ENCODE measurements around the gene SLC6A6. TPM values are rescaled to one million over a fixed set of nuclear protein-coding genes. Genes with fewer than 3 reads are reported as not detected.
A peak's percentile ranks its signal among the peaks of the same experiment; 100 is the strongest.

The SLC6A6 gene
- total and polyA plus RNA-seq, 8 donors = 14.0 to 134 (median 20.8) TPM

DNA sequence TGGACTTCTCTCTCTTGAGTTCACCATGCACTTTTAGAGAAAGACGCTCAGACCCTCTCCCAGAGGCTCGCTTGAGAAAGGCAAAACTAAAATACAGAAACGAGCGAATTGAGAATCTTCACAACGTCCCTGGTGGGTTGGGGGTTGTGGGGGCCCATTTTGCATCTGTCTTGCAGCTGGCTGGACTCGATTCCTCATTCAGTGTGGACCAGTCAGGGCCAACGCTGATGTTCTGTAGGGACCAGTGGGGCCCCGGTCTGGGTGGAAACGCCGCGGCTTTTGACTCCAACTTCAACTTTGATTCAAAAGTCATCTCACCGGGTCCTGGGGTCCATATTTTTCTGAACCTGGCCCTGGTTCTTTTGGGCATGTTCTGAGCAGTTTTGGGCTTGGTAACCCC, 68.1 kb downstream of the SLC6A6 start:
- Histone ChIP-seq H3K4me1 (peaks cover 16 to 21% of the 10 kb centered on the region in 2 donors), H3K27ac (no peak overlapping the region), H3K36me3 (peaks cover 0 to 99% of the 10 kb centered on the region in 2 donors), H3K4me3 (no peak overlapping the region), H3K9me3 (no peaks in the 10 kb centered on the region), H3K27me3 (no peaks in the 10 kb centered on the region)
- ATAC-seq (no peak), DNase-seq (no peak)
- intact Hi-C loops (cut with DNase I) = loop anchor here in 1 of 2 donors (5.0 kb wide), 1 partner anchor 268 kb away; no protein-coding TSS in a partner anchor
- TF ChIP-seq, protein P1, sequence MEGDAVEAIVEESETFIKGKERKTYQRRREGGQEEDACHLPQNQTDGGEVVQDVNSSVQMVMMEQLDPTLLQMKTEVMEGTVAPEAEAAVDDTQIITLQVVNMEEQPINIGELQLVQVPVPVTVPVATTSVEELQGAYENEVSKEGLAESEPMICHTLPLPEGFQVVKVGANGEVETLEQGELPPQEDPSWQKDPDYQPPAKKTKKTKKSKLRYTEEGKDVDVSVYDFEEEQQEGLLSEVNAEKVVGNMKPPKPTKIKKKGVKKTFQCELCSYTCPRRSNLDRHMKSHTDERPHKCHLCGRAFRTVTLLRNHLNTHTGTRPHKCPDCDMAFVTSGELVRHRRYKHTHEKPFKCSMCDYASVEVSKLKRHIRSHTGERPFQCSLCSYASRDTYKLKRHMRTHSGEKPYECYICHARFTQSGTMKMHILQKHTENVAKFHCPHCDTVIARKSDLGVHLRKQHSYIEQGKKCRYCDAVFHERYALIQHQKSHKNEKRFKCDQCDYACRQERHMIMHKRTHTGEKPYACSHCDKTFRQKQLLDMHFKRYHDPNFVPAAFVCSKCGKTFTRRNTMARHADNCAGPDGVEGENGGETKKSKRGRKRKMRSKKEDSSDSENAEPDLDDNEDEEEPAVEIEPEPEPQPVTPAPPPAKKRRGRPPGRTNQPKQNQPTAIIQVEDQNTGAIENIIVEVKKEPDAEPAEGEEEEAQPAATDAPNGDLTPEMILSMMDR (IDR thresholded peaks at IDR 0.05) = no peak

DNA sequence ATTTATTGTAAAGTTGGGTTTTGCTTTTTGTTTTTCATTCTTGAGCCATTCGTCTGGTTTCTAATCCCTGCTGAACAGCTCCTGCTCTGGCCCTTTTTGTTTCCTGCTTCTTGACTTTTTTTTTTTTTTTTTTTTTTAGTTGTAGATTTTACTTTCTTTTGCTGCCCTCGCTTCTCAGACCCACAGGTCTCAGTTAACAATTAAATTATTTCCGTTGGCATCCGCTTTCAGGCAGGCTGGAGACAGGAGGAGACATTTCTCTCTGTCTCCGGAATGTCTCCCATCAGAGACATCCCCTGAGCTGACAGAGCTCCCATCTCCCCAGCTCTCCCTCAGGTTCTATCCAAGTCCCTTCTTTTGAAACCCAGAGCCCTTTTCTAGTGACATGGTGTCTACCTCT, 68.6 kb downstream of the SLC6A6 start:
- Histone ChIP-seq H3K9me3 (no peaks in the 10 kb centered on the region), H3K4me3 (no peak overlapping the region), H3K27me3 (no peaks in the 10 kb centered on the region), H3K27ac (no peak overlapping the region), H3K4me1 (peaks cover 16 to 21% of the 10 kb centered on the region in 2 donors), H3K36me3 (peaks cover 0 to 99% of the 10 kb centered on the region in 2 donors)
- ATAC-seq = no peak
- intact Hi-C loops (cut with DNase I) = loop anchor here in 1 of 2 donors (5.0 kb wide), 1 partner anchor 269 kb away; no protein-coding TSS in a partner anchor
- DNase-seq = no peak
- TF ChIP-seq, protein P1 (IDR thresholded peaks at IDR 0.05) = no peak

DNA sequence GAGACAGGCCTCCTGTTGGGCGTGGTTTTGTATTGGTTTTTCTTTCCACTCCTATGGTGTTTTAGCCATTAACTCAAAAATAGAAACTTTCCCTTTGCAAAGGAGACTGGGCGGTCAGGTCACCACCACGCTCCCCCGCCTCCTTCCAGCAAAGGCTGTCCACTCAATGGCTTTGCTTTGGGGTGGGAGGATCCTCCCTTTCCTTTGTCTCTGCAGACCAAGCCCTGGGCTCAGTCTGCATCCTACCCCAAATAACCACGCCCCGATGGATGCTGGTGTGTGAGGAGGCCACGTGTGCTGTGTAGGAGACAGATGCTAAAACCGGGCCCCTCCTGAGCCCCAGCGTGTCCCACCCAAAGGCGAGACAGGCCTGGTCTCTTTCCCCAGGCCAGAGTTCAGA, 69.3 kb downstream of the SLC6A6 start:
- Histone ChIP-seq H3K4me3 (no peak overlapping the region), H3K27ac (no peak overlapping the region), H3K9me3 (no peaks in the 10 kb centered on the region), H3K36me3 (peaks cover 0 to 99% of the 10 kb centered on the region in 2 donors), H3K27me3 (no peaks in the 10 kb centered on the region), H3K4me1 (peaks cover 16 to 21% of the 10 kb centered on the region in 2 donors)
- DNase-seq (no peak), ATAC-seq (no peak)
- TF ChIP-seq, protein P1 (IDR thresholded peaks at IDR 0.05) = no peak
- intact Hi-C loops (cut with DNase I) = loop anchor here in 1 of 2 donors (5.0 kb wide), 1 partner anchor 269 kb away; no protein-coding TSS in a partner anchor

DNA sequence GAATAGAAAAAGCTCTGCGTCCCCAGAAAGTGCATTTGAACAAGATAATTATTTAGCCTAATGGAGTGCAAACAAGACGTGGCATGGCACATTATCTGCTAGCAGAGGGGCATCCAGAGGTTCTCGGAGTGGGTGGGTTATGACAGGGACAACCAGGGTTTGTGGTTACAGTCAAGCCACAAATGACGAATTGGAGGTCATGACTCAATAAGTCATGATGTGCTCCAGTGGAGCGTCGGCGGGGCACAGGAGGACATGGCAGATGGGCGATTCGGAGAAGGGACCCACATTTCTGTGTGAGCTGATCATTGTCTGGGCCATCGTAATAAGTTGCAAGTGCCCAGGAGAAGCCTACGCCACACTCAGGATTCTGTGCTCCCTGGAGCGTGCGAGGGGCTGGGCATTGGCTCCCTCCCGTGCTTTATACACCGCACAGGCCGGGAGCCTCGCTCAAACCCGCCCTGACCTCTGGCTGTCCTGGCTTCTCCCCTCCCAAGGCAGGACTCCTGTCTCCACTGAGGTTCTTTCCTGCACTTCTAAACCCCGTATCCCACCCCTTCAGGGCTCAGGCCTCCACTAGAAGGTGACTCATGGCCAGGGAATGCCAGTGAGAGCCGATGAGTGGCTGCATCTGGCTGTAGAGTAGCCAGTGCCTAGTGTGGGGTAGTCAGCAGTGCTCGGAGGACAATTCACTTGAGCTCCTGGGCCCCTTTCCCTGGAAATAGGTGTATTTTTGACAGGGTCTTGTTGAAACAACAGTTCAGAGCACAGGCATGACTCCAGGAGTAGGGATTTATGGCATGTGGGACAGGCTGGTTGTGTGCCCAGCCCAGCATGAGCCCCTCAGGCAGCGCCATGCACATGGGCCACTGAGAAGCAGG, 70.3 kb downstream of the SLC6A6 start:
- Histone ChIP-seq H3K9me3 (no peaks in the 10 kb centered on the region), H3K4me1 (peaks cover 16 to 21% of the 10 kb centered on the region in 2 donors), H3K36me3 (peaks cover 0 to 99% of the 10 kb centered on the region in 2 donors), H3K4me3 (no peak overlapping the region), H3K27ac (peak overlapping the region; percentile 20 to 67), H3K27me3 (no peaks in the 10 kb centered on the region)
- TF ChIP-seq, protein P1 (IDR thresholded peaks at IDR 0.05) = no peak
- intact Hi-C loops (cut with DNase I) = loop anchor here in 1 of 2 donors (5.0 kb wide), 1 partner anchor 270 kb away; no protein-coding TSS in a partner anchor
- DNase-seq (peak in 1 of 4 donors; percentile 82), ATAC-seq (peak; percentile 97)

DNA sequence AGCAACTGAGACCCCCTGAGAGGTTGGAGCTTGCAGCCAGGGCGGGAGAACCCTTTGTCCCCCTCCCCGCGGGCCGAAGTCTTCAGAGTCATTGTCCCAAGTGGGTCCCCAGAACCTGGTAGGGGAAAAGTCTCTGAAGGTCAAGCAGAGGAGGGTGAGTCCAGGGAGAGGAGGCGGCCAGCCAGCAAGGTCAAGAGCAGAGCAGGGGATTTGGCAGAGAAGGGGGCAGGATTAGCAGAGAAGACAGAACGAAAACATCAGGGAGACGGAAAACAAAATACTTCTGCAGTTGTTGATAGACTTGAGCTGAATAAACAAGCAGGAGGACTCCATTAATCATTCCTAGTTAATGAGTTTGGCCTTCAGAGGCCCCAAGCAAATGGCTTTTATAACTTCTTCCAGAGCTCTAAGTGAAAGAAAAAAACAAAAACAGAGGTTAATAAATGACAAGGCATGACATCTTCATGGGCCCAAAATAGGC, 71.0 kb downstream of the SLC6A6 start:
- intact Hi-C loops (cut with DNase I) = loop anchor here in 1 of 2 donors (5.0 kb wide), 1 partner anchor 271 kb away; no protein-coding TSS in a partner anchor
- TF ChIP-seq, protein P1 (IDR thresholded peaks at IDR 0.05) = no peak
- DNase-seq = no peak
- no peak for ATAC-seq
- H3K4me3 ChIP-seq = no peak overlapping the region
- H3K36me3 ChIP-seq = peaks cover 0 to 100% of the 10 kb centered on the region in 2 donors
- peak overlapping the region; percentile 20 to 67 for H3K27ac ChIP-seq
- no peaks in the 10 kb centered on the region for H3K9me3 ChIP-seq
- H3K4me1 ChIP-seq = peaks cover 16 to 21% of the 10 kb centered on the region in 2 donors
- no peaks in the 10 kb centered on the region for H3K27me3 ChIP-seq
